ENCODE results near the gene SLC16A3. TPM values are rescaled to one million over a fixed set of nuclear protein-coding genes. Genes with fewer than 3 reads are reported as not detected.
A peak's percentile ranks its signal among the peaks of the same experiment; 100 is the strongest.

Gene SLC16A3
- polyA plus RNA-seq, 3 donors: 26.3 to 103 (median 35.3) TPM

DNA sequence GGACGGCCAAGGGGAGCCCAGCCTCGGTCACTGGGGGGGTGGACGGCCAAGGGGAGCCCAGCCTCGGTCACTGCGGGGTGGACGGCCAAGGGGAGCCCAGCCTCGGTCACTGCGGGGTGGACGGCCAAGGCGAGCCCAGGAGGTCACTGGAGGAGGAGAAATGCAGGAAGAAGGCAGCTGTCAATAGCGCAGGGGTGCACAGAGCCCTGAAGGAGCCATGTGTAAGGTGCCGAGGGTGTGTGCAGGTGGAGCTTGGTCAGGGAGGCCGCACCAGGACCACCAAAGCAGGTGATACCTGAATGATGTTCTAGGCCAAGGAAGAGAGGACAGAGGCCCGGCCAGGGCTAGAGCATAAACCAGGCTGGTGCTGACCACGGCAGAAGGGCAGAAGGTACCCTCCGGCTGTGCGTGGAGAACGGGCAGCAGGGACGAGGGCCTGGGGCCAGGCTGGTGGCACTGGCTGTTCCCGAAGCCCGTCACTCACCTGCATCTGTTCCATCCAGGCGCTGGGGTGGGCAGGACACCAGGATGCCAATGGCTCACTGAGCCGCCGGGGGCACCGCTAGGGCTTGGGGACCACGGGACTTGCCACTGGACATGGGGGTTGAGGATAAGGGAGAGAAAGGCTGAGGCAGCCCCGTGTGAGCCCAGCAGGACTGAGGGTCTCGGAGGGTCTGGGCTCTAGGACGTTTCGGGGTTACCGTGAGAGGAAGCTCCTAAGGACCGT is 10.3 kb upstream of the SLC16A3 start:
- Histone ChIP-seq H3K9ac (ENCODE audit: insufficient read depth, low read length, poor library complexity, severe bottlenecking) (peak overlapping the region; percentile 86), H3K27ac (ENCODE audit: low read depth in 1 of 2, low read length in 2 of 2) (peak overlapping the region; percentile 98 to 100), H3K4me3 (replicated peaks in 1 of 3; ENCODE audit: low read depth in 2 of 3, low read length in 3 of 3) (peak overlapping the region in 2 of 3 experiments; percentile 13 to 52), H3K4me2 (replicated peaks; ENCODE audit: extremely low read depth, low read length, poor library complexity, severe bottlenecking) (peak overlapping the region; percentile 59), H2AFZ (ENCODE audit: insufficient read depth, low read depth, low read length, poor library complexity, severe bottlenecking) (no peak overlapping the region), H3K4me1 (ENCODE audit: control insufficient read depth in 1 of 2, insufficient read depth in 2 of 2, low read length in 2 of 2) (peaks cover 95 to 100% of the 10 kb centered on the region in 2 donors), H4K20me1 (ENCODE audit: insufficient read depth, low read length) (no peaks in the 10 kb centered on the region), H3K79me2 (ENCODE audit: insufficient read depth, low read length) (peaks cover 23% of the 10 kb centered on the region), H3K36me3 (replicated peaks in 1 of 2; ENCODE audit: control insufficient read depth in 1 of 2, insufficient read depth in 2 of 2, low read length in 2 of 2) (no peaks in the 10 kb centered on the region), H3K9me3 (replicated peaks in 1 of 2; ENCODE audit: control insufficient read depth in 1 of 2, insufficient read depth in 1 of 2, low read length in 2 of 2) (no peaks in the 10 kb centered on the region), H3K27me3 (ENCODE audit: control insufficient read depth in 2 of 2, insufficient read depth in 2 of 2, low read length in 2 of 2) (no peaks in the 10 kb centered on the region)
- WGBS (ENCODE audit: insufficient coverage): 90% methylated on average over 27 of the region's 32 CpGs
- peaks cover 3 to 11% of the 10 kb centered on the region in 2 donors for H3K36me3 Mint-ChIP-seq
- peaks cover 79% of the 10 kb centered on the region for H3K4me1 Mint-ChIP-seq
- peak overlapping the region; percentile 57 to 98 (median 89) for H3K27ac Mint-ChIP-seq
- DNase-seq: peak in 1 of 3 donors; percentile 11
- H3K4me3 Mint-ChIP-seq: peak overlapping the region; percentile 54 to 67
- H3K9me3 Mint-ChIP-seq: peaks cover 0 to 2% (median 0%) of the 10 kb centered on the region in 7 donors
- intact Hi-C loops (cut with micrococcal nuclease): no loop called here
- TF ChIP-seq, protein P1, sequence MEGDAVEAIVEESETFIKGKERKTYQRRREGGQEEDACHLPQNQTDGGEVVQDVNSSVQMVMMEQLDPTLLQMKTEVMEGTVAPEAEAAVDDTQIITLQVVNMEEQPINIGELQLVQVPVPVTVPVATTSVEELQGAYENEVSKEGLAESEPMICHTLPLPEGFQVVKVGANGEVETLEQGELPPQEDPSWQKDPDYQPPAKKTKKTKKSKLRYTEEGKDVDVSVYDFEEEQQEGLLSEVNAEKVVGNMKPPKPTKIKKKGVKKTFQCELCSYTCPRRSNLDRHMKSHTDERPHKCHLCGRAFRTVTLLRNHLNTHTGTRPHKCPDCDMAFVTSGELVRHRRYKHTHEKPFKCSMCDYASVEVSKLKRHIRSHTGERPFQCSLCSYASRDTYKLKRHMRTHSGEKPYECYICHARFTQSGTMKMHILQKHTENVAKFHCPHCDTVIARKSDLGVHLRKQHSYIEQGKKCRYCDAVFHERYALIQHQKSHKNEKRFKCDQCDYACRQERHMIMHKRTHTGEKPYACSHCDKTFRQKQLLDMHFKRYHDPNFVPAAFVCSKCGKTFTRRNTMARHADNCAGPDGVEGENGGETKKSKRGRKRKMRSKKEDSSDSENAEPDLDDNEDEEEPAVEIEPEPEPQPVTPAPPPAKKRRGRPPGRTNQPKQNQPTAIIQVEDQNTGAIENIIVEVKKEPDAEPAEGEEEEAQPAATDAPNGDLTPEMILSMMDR (IDR thresholded peaks at IDR 0.05): no peak
- H3K27me3 Mint-ChIP-seq (ENCODE audit: low read depth in 3 of 3): peaks cover 0 to 2% (median 1%) of the 10 kb centered on the region in 3 donors

DNA sequence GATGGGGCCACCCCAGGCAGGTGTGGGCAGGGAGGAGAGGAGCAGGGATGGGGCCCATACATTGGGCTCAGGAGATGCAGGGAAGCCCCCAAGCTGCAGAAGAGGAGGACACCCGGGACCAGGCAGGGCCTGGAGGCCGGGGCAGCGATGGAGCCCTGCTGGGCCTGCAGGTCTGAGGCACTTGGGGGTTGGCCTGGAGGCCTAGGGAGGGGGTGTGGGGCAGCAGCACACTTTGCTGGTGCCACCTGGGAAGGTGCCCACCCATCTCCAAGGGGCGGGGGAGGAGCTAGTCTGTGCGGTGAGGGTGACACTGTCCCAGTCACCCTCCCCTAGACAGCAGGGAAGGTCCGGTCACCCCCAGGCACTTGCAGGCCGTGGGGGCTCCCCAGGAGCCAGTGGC is 9.8 kb upstream of the SLC16A3 start:
- Mint-ChIP-seq H3K4me1 (peaks cover 78% of the 10 kb centered on the region), H3K27me3 (ENCODE audit: low read depth in 3 of 3) (peaks cover 0 to 2% (median 1%) of the 10 kb centered on the region in 3 donors), H3K36me3 (peaks cover 3 to 11% of the 10 kb centered on the region in 2 donors), H3K4me3 (peak overlapping the region in 1 of 2 donors; percentile 67), H3K9me3 (peaks cover 0 to 2% (median 0%) of the 10 kb centered on the region in 7 donors), H3K27ac (peak overlapping the region in 6 of 7 donors; percentile 60 to 98 (median 90))
- Histone ChIP-seq H3K36me3 (replicated peaks in 1 of 2; ENCODE audit: control insufficient read depth in 1 of 2, insufficient read depth in 2 of 2, low read length in 2 of 2) (no peaks in the 10 kb centered on the region), H3K4me2 (replicated peaks; ENCODE audit: extremely low read depth, low read length, poor library complexity, severe bottlenecking) (peak overlapping the region; percentile 59), H2AFZ (ENCODE audit: insufficient read depth, low read depth, low read length, poor library complexity, severe bottlenecking) (no peak overlapping the region), H4K20me1 (ENCODE audit: insufficient read depth, low read length) (no peaks in the 10 kb centered on the region), H3K27me3 (ENCODE audit: control insufficient read depth in 2 of 2, insufficient read depth in 2 of 2, low read length in 2 of 2) (no peaks in the 10 kb centered on the region), H3K9ac (ENCODE audit: insufficient read depth, low read length, poor library complexity, severe bottlenecking) (peak overlapping the region; percentile 86), H3K9me3 (replicated peaks in 1 of 2; ENCODE audit: control insufficient read depth in 1 of 2, insufficient read depth in 1 of 2, low read length in 2 of 2) (no peaks in the 10 kb centered on the region), H3K4me3 (replicated peaks in 1 of 3; ENCODE audit: low read depth in 2 of 3, low read length in 3 of 3) (peak overlapping the region in 2 of 3 experiments; percentile 13 to 52), H3K79me2 (ENCODE audit: insufficient read depth, low read length) (peaks cover 23% of the 10 kb centered on the region), H3K4me1 (ENCODE audit: control insufficient read depth in 1 of 2, insufficient read depth in 2 of 2, low read length in 2 of 2) (peaks cover 93 to 100% of the 10 kb centered on the region in 2 donors), H3K27ac (ENCODE audit: low read depth in 1 of 2, low read length in 2 of 2) (peak overlapping the region in 1 of 2 donors; percentile 98)
- TF ChIP-seq, protein P1 (IDR thresholded peaks at IDR 0.05): no peak
- peak in 1 of 3 donors; percentile 8 for DNase-seq
- WGBS (ENCODE audit: insufficient coverage): 100% methylated on average over 3 of the region's 7 CpGs
- intact Hi-C loops (cut with micrococcal nuclease): no loop called here
